IPS-18a (cell line): ENCODE data around the gene LRSAM1.

ENCODE experiments used
- H3K27ac ChIP-seq: one replicate; pipeline ENCODE4 v1.5.1; 2013; ENCODE audit warnings: low read length
- H3K27me3 ChIP-seq: one replicate; pipeline ENCODE4 v1.6.1; 2013; ENCODE audit warnings: mild to moderate bottlenecking, low read length; ENCODE audit not compliant: control insufficient read depth, insufficient read depth
- H3K36me3 ChIP-seq: one replicate; pipeline ENCODE4 v1.6.1; 2013; ENCODE audit warnings: low read depth, low read length; ENCODE audit not compliant: control insufficient read depth
- H3K4me1 ChIP-seq: one replicate; pipeline ENCODE4 v1.6.1; 2013; ENCODE audit warnings: low read depth, low read length; ENCODE audit not compliant: control insufficient read depth
- H3K4me3 ChIP-seq: one replicate; pipeline ENCODE4 v1.5.1; 2013; ENCODE audit warnings: low read length
- H3K9ac ChIP-seq: one replicate; pipeline ENCODE4 v1.6.1; 2013; ENCODE audit warnings: mild to moderate bottlenecking, low read length, moderate library complexity
- H3K9me3 ChIP-seq: one replicate; pipeline ENCODE4 v1.6.1; 2013; ENCODE audit warnings: low read depth, low read length; ENCODE audit not compliant: control insufficient read depth

LRSAM1 gene

DNA sequence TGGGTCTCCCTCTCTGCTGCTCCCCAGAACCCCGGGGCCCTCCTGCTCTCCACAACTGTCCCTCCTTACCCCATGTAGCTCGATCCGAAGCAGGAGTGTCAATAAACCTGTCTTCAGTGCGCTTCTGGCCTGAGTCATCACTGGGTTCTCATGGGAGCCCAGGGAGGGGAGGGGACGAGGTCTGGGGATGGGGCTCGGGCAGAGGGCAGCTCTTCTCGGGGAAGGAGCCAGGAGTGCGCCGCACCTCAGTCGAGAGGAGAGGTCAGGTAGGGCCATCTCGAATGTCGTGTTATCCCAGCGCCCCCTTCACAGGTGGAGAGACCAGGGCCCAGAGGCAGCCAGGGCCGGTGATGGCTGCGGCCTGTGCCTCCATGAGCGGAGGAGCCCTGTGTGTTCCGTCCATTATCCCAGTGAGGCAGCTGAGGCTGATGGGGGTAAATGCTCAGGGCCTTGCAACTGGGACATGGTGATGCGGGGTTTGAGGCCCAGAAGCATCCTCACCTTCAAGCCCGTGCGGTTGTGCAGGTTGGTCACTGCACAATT is 52.1 kb downstream of the LRSAM1 start:
- Histone ChIP-seq H3K9ac (no peak overlapping the region), H3K36me3 (no peaks in the 10 kb centered on the region), H3K4me3 (no peak overlapping the region), H3K27me3 (no peaks in the 10 kb centered on the region), H3K27ac (no peak overlapping the region), H3K9me3 (no peaks in the 10 kb centered on the region), H3K4me1 (no peaks in the 10 kb centered on the region)

DNA sequence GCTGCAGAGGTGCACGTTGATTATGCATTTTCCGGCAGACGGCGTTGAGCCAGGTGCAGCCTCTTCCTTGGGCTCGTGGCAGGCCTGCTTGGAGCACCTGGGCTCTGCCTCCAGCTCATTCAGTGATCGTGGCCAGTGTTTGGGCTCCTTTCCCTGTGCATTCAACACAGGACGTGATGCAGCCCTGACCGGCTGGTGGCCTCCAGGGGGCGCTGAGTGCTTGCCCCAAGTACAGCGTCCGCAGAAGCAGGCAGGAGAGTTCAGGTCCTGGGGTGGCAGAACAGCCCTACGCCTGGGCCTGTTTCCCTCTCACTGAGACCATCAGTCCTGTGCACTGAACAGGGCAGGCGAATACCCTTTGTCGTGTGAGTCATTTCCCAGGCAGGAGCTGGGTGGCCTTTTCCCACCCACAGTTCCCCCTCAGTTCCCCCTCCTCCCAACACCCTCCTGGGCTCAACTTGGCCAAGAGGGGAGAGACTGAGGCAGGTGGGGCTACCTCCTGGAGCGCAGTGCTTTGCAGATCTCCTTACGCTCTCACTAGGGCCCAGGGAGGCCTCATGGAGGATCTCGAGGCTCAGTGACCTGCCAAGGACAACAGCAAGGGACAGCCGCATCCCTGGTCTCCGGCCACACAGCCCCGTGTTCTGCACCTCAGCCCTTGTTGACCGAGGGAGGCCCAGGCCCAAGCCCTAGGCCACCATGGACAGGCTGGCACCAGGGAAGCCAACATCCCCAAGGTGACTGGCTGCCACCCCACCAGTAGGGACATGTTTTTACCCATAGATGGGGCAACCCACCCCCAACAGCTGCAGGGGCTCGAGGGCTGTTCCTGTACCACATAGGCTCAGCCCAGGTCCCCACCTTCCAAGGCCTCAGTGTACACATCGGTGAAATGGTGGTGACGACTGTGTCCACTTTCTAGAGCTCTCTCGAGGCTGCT is 52.9 kb downstream of the LRSAM1 start:
- Histone ChIP-seq H3K36me3 (no peaks in the 10 kb centered on the region), H3K9ac (no peak overlapping the region)

DNA sequence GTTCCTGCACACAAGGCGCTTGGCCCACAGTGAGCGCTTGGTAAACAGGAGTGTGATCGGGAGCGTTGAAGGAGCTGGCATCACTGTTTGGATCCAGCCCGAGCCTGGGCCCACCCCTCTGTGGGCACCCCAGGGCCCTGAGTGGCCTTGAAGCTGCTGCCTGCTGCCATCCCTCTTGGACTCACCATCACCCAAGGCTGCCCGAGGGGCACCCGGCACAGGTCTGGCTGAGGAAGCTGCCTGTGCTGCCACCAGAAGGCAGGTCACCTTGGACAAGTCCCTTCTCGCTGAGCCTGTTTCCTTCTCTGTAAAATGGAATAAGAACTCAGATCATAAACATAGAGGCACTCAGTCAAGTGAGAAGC is 53.6 kb downstream of the LRSAM1 start:
- no peaks in the 10 kb centered on the region for H3K9me3 ChIP-seq
- H3K27me3 ChIP-seq = no peaks in the 10 kb centered on the region
- no peak overlapping the region for H3K4me3 ChIP-seq
- no peaks in the 10 kb centered on the region for H3K4me1 ChIP-seq
- no peaks in the 10 kb centered on the region for H3K36me3 ChIP-seq
- no peak overlapping the region for H3K9ac ChIP-seq
- no peak overlapping the region for H3K27ac ChIP-seq

More for the DNA sequence above, 52.9 kb downstream of the LRSAM1 start:
- no peak overlapping the region for H3K4me3 ChIP-seq
- H3K27ac ChIP-seq = no peak overlapping the region
- H3K27me3 ChIP-seq = no peaks in the 10 kb centered on the region
- H3K9me3 ChIP-seq = no peaks in the 10 kb centered on the region
- no peaks in the 10 kb centered on the region for H3K4me1 ChIP-seq

DNA sequence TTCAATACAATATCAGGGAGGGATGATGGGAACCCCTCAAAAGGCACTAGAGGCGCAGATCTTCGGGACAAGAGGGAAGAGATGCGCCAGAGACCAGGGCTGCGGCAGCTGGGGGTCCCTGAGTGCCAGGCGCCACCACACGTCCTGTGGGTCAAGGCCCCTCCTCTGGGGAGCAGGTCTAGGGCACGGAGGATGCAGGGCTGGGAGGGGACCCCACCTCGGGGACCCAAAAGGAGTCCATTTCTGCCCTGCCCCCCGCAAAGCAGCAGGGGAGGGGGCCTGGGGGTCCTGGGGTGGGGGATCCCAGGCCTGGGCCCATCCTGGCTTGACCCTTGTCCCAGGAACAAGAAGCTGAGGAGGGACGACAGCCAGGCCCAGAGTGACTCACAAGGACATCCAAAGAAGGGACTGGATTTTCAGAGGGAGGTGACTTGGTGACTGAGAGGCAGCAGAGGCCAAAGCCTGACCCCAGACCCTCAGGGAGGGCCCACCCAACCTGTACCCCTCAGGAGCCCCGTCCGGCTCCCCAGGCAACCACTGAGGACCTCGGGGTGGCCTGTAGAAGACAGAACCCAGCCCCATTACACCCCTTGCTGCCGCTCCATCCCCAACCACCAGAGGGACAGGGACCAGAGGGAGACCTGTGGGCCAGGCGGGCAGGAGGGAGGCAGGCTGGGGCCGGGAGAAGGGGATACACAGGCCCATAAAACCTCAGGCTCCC is 54.2 kb downstream of the LRSAM1 start:
- no peak overlapping the region for H3K4me3 ChIP-seq
- no peaks in the 10 kb centered on the region for H3K27me3 ChIP-seq
- no peak overlapping the region for H3K9ac ChIP-seq
- H3K9me3 ChIP-seq = no peaks in the 10 kb centered on the region
- H3K27ac ChIP-seq = no peak overlapping the region
- H3K4me1 ChIP-seq = no peaks in the 10 kb centered on the region
- no peaks in the 10 kb centered on the region for H3K36me3 ChIP-seq

DNA sequence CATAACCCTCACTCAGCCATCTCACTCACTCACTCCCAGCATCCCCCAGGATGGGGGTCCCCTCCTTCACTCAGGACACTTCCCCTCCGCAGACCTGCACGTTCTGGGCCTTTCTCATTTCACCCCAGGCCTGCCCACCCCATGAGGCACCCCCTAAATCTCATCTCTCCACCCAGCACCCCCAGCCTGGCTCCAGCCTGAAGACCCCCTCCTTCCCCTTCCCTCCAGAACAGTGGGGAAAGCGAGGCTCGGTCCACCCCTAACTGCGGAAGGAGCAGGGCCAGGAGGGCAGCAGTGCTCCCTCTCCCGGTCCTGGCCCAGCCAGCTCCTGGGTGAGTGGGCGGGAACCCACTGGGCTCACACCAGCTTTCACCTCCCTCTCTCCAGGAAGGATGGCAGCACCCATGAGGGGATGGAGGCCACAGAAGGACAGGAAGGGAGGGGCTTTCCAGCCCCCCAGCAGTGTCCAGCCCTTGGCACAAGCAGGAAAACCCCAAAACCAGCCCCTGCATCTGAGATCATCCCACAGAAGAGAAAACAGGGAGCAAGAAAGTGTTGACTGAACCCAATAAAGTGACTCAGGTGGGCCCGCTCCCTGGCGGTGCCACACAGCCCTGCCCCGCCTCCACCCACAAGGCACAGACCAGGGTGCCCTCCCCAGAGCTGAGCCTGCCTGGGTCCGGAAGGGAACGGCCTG is 55.0 kb downstream of the LRSAM1 start:
- Histone ChIP-seq H3K27ac (no peak overlapping the region), H3K9ac (no peak overlapping the region)

DNA sequence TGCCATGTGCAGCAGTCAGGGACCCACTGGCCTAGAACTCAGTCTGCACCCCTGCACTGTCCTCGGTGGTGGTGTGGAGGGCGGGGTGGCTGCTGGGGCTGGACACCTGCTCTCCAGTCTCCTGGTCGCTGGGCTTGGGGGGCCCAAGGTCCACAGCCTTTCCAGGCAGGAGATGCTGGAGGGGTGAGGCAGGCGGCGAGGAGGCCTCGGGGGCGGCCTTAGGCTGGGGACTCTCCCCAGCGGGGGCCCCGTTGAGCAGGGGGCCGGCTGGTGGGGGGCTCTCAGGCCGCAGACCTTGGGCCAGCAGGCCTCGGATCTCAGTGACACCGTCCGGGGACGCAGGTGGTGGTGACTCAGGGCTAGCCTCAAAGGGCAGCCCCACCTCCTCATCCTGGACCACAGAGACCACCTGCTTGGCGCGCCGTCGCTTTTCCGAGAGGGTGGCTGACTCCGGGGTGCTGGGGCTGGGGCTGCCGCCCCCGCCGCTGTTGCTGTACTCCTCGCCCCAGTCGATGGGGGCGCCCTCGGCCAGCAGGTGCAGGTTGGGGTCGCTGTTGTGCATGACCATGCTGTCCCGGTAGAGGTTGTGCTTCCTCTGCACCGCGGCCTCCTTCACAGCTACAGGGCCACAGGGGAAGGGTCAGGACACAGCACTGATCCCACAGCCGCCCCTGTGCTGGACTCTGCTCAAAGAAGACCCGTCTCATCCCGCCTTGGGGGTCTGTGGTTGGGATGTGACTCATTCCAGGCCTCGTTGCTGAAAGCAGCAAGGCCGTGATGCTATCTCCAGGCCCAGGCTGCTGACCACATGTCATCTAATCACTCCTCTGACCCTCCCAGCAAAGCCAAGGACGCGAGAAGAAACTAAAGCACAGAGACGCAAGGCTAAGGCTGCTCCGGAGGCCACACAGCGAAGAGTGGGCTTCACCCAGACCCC is 55.8 kb downstream of the LRSAM1 start:
- no peak overlapping the region for H3K9ac ChIP-seq
- no peaks in the 10 kb centered on the region for H3K9me3 ChIP-seq
- no peaks in the 10 kb centered on the region for H3K36me3 ChIP-seq
- no peaks in the 10 kb centered on the region for H3K27me3 ChIP-seq
- no peak overlapping the region for H3K4me3 ChIP-seq
- H3K4me1 ChIP-seq = peaks cover 6% of the 10 kb centered on the region
- no peak overlapping the region for H3K27ac ChIP-seq

More for the DNA sequence above, 55.0 kb downstream of the LRSAM1 start:
- Histone ChIP-seq H3K4me3 (no peak overlapping the region), H3K9me3 (no peaks in the 10 kb centered on the region), H3K4me1 (no peaks in the 10 kb centered on the region), H3K27me3 (no peaks in the 10 kb centered on the region), H3K36me3 (no peaks in the 10 kb centered on the region)

DNA sequence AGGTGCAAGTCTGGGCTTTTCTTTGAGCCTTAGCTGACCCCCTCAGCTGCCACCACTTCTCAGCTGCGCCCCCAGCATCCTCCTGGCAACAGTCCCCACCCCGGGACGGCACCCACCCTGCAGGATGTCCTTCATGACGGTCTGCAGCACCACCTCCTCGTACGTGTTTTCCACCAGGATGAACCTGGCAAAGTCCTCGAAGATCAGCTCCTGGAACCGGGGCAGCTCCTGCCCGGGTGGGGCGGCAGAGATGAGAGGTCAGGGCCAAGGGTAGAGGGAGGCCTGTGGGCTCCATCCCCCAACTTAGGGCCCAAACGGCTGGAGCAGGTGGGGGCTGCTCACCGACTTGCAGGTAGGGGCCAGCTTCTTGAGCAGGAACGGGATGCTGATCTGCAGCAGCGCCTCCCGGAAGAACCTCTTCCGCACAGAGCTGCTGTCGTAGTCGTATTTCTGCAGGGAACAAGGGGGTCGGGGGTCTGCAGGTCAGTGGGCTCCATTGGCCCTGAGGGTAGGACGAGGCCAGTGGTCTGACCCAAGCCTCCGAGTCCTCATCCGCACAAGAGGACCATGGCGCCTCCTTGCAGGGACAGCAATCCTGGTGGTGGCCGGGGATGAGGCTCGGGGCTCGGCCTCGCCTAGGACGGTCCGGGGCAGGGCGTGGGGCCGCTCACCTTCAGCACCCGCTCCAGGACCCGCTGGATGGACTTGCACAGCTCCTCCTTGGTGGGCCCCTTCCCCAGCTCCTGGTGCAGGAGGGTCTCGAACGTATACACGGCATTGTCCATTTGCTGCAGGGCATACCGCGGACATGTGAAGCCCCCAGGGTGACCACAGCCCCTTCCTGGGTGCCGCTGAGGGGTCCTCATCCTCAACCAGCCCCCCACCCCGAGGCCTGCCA is 56.7 kb downstream of the LRSAM1 start:
- Histone ChIP-seq H3K4me3 (no peak overlapping the region), H3K9me3 (no peaks in the 10 kb centered on the region), H3K27ac (no peak overlapping the region), H3K27me3 (no peaks in the 10 kb centered on the region), H3K36me3 (no peaks in the 10 kb centered on the region), H3K4me1 (peaks cover 6% of the 10 kb centered on the region), H3K9ac (no peak overlapping the region)

DNA sequence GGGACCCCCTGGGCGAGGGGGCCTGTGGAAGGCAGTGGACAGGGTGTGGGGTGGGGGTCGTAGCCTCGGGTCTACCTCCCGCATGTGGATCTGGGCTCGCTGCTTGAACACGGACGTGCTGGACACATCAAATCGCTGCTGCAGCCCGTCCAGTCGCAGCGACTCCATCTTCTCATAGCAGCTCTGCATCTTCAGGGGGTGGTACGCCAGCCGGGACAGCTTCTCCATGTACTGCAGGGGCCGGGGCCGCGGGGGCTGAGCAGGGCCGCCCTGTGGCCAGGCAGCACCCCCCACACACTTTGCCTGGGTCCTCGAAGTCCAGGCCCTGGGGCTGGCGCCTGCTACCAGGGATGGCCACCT is 57.6 kb downstream of the LRSAM1 start:
- Histone ChIP-seq H3K9ac (no peak overlapping the region), H3K4me3 (no peak overlapping the region), H3K4me1 (peaks cover 6% of the 10 kb centered on the region), H3K27me3 (no peaks in the 10 kb centered on the region), H3K36me3 (peaks cover 6% of the 10 kb centered on the region), H3K27ac (no peak overlapping the region), H3K9me3 (no peaks in the 10 kb centered on the region)

DNA sequence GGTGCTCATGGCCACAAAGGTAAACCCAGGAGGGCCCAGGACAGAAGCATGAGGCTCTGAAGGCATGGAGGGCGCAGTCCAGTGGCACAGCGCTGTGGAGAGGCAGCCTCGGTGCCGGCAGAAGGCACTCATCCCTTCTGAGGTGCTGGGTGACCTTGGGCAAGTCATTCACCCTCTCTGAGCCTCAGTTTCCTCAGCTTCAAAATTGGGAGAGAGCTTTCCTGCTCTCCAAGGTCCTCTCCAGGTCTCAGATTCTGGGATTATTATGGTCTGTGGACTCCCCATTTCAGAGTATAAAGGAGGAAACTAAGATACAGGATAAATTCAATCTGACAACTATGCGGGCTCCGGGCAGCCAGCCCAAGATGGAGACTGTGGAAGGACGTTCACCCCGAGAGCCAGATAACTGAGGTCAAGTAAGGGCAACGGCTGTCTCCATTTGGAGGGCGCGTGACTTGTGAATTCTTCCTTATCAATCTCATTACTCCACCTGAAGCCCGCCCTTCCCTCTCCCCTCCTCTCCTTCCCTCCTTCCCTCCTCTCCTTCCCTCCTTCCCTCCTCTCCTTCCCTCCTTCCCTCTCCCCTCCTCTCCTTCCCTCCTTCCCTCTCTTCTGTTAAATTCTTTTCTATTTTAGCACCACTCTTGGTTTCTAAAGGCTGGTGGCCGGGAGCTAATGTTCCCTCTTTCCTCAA is 58.1 kb downstream of the LRSAM1 start:
- Histone ChIP-seq H3K36me3 (peaks cover 7% of the 10 kb centered on the region), H3K4me3 (no peak overlapping the region), H3K9me3 (no peaks in the 10 kb centered on the region), H3K27me3 (no peaks in the 10 kb centered on the region), H3K9ac (no peak overlapping the region), H3K4me1 (peaks cover 6% of the 10 kb centered on the region), H3K27ac (no peak overlapping the region)

DNA sequence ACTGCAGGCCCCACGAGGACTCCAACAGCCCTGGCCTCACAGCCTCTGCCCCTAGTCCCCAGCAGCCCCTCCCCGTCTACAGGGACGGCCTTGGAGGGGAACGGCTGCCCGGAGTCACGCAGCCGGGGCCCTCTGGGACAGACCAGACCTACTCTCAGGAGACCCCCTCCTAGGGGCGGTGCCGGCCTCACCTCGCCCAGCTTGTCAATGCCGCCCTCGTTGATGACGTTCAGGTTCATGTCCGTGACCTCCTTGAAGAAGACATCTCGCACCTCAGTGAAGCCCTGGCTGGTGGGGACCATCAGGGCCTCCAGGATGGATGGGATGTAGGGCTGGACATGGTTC is 58.6 kb downstream of the LRSAM1 start:
- peaks cover 7% of the 10 kb centered on the region for H3K36me3 ChIP-seq
- H3K4me1 ChIP-seq = peaks cover 6% of the 10 kb centered on the region
- no peak overlapping the region for H3K4me3 ChIP-seq
- H3K9me3 ChIP-seq = no peaks in the 10 kb centered on the region
- no peak overlapping the region for H3K9ac ChIP-seq
- no peaks in the 10 kb centered on the region for H3K27me3 ChIP-seq
- H3K27ac ChIP-seq = no peak overlapping the region
